Measurements from ENCODE around the gene MLLT10.

MLLT10 gene

DNA sequence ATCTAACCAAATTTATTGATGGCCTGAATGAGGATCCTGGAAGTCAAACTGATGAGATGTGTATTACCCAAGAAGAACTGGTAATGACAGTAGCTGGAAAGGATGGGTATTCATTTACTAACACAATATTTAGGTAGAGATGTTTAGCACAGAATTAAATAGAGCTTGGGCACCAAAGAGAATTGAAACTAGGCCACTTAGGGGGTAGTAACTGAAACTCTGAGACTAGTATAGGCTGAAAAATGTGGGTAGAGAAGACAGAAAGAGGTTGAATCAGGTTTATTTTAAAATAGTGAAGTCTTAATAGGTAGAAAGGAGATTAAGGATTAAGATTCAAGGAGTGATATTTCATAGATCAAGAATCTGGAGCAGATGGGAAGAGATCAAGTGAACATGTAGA, 155.8 kb downstream of the MLLT10 start:
- TF ChIP-seq, protein P1, sequence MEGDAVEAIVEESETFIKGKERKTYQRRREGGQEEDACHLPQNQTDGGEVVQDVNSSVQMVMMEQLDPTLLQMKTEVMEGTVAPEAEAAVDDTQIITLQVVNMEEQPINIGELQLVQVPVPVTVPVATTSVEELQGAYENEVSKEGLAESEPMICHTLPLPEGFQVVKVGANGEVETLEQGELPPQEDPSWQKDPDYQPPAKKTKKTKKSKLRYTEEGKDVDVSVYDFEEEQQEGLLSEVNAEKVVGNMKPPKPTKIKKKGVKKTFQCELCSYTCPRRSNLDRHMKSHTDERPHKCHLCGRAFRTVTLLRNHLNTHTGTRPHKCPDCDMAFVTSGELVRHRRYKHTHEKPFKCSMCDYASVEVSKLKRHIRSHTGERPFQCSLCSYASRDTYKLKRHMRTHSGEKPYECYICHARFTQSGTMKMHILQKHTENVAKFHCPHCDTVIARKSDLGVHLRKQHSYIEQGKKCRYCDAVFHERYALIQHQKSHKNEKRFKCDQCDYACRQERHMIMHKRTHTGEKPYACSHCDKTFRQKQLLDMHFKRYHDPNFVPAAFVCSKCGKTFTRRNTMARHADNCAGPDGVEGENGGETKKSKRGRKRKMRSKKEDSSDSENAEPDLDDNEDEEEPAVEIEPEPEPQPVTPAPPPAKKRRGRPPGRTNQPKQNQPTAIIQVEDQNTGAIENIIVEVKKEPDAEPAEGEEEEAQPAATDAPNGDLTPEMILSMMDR (IDR thresholded peaks at IDR 0.05; ENCODE audit: low read length): no peak
- TF ChIP-seq EZH2 (IDR thresholded peaks at IDR 0.05; ENCODE audit: borderline replicate concordance, low read length): no peak
- no peak overlapping the region for H2AFZ ChIP-seq (ENCODE audit: low read length)
- no peaks in the 10 kb centered on the region for H3K9me2 ChIP-seq (ENCODE audit: low read depth, low read length)
- H3K9ac ChIP-seq (ENCODE audit: low read length): no peak overlapping the region
- no peak overlapping the region for H3K27ac ChIP-seq (ENCODE audit: low read depth, low read length, poor library complexity, severe bottlenecking)
- peaks cover 26% of the 10 kb centered on the region; the same call in 1 of the 2 replicates for H3K36me3 ChIP-seq (ENCODE audit: insufficient read depth, low read length)
- no peaks in the 10 kb centered on the region for H3K27me3 ChIP-seq (ENCODE audit: insufficient read depth, low read length)
- no peaks in the 10 kb centered on the region for H3K4me1 ChIP-seq (ENCODE audit: insufficient read depth, low read length, severe bottlenecking)
- no peak overlapping the region for H3K4me2 ChIP-seq (ENCODE audit: low read length)
- H3F3A ChIP-seq (ENCODE audit: insufficient read depth, low read length): no peaks in the 10 kb centered on the region; the same call in 1 of the 2 replicates
- no peaks in the 10 kb centered on the region for H3K9me3 ChIP-seq (ENCODE audit: low read length)
- no peaks in the 10 kb centered on the region for H4K20me1 ChIP-seq (ENCODE audit: insufficient read depth, low read length)
- no peaks in the 10 kb centered on the region for H3K79me2 ChIP-seq (ENCODE audit: insufficient read depth, low read length)
- no peak overlapping the region for H3K4me3 ChIP-seq (ENCODE audit: low read depth, low read length, poor library complexity, severe bottlenecking)

DNA sequence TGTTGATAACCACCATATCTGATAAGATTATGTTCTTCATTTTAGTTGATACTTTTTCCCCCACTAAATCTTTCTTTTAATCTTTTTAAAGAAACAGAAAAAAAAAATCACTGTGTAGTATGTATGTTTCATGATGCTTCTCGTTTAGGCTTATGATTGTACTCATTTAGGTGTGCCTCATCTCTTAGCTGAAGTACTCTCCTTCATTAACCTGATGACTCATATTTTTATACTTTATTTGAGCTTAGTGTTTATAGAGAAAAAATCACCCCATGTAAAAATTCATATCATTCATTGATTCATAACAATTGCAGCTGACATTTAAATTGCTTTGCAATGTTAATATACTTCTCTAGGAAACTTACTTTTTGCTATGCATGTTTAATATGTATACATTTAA, 158.9 kb downstream of the MLLT10 start:
- H3K79me2 ChIP-seq (ENCODE audit: insufficient read depth, low read length): no peaks in the 10 kb centered on the region
- TF ChIP-seq, protein P1 (IDR thresholded peaks at IDR 0.05; ENCODE audit: low read length): no peak
- TF ChIP-seq EZH2 (IDR thresholded peaks at IDR 0.05; ENCODE audit: borderline replicate concordance, low read length): no peak
- H3K9ac ChIP-seq (ENCODE audit: low read length): no peak overlapping the region
- no peaks in the 10 kb centered on the region for H4K20me1 ChIP-seq (ENCODE audit: insufficient read depth, low read length)
- peaks cover 3% of the 10 kb centered on the region; the same call in 1 of the 2 replicates for H3K9me3 ChIP-seq (ENCODE audit: low read length)
- no peak overlapping the region for H2AFZ ChIP-seq (ENCODE audit: low read length)
- peaks cover 20% of the 10 kb centered on the region; the same call in 1 of the 2 replicates for H3K36me3 ChIP-seq (ENCODE audit: insufficient read depth, low read length)
- H3K9me2 ChIP-seq (ENCODE audit: low read depth, low read length): no peaks in the 10 kb centered on the region
- no peak overlapping the region for H3K4me2 ChIP-seq (ENCODE audit: low read length)
- peaks cover 3% of the 10 kb centered on the region; the same call in 1 of the 2 replicates for H3F3A ChIP-seq (ENCODE audit: insufficient read depth, low read length)
- no peak overlapping the region for H3K27ac ChIP-seq (ENCODE audit: low read depth, low read length, poor library complexity, severe bottlenecking)
- H3K4me3 ChIP-seq (ENCODE audit: low read depth, low read length, poor library complexity, severe bottlenecking): no peak overlapping the region
- H3K27me3 ChIP-seq (ENCODE audit: insufficient read depth, low read length): no peaks in the 10 kb centered on the region
- no peaks in the 10 kb centered on the region for H3K4me1 ChIP-seq (ENCODE audit: insufficient read depth, low read length, severe bottlenecking)

DNA sequence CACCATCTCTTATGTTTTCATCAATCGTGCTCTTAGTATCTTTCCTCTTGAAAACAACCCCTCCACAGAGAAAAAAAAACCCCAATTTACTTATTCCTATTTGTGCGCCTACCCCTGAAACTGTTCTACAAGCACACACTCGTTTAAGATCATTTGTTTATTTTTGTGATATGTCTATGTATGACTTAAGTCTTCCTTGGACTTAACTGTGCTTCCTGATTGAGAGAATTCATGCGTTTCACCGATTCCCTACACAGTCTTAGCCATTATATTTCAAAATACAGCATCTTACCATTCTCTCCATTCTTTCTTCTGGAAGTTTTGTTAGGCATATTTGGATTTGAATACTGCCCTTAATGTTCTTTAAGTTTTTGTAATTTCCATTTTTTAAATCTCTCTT, 159.4 kb downstream of the MLLT10 start:
- H4K20me1 ChIP-seq (ENCODE audit: insufficient read depth, low read length): no peaks in the 10 kb centered on the region
- no peaks in the 10 kb centered on the region for H3K27me3 ChIP-seq (ENCODE audit: insufficient read depth, low read length)
- H3K9ac ChIP-seq (ENCODE audit: low read length): no peak overlapping the region
- no peak overlapping the region for H2AFZ ChIP-seq (ENCODE audit: low read length)
- no peak overlapping the region for H3K4me2 ChIP-seq (ENCODE audit: low read length)
- H3K4me1 ChIP-seq (ENCODE audit: insufficient read depth, low read length, severe bottlenecking): no peaks in the 10 kb centered on the region
- peaks cover 20% of the 10 kb centered on the region; the same call in 1 of the 2 replicates for H3K36me3 ChIP-seq (ENCODE audit: insufficient read depth, low read length)
- H3K9me2 ChIP-seq (ENCODE audit: low read depth, low read length): no peaks in the 10 kb centered on the region
- peaks cover 3% of the 10 kb centered on the region; the same call in 1 of the 2 replicates for H3F3A ChIP-seq (ENCODE audit: insufficient read depth, low read length)
- TF ChIP-seq, protein P1 (IDR thresholded peaks at IDR 0.05; ENCODE audit: low read length): no peak
- H3K27ac ChIP-seq (ENCODE audit: low read depth, low read length, poor library complexity, severe bottlenecking): no peak overlapping the region
- no peaks in the 10 kb centered on the region for H3K79me2 ChIP-seq (ENCODE audit: insufficient read depth, low read length)
- no peak overlapping the region for H3K4me3 ChIP-seq (ENCODE audit: low read depth, low read length, poor library complexity, severe bottlenecking)
- peaks cover 3% of the 10 kb centered on the region; the same call in 1 of the 2 replicates for H3K9me3 ChIP-seq (ENCODE audit: low read length)
